WTC11 (cell line): ENCODE results near the gene ADCY1. TPM values are rescaled to one million over a fixed set of nuclear protein-coding genes. Genes with fewer than 3 reads are reported as not detected.

Experiments used
- ATAC-seq: fragments of 200-7000 bp; cut with Tn5 transposase; 2 replicates; pipeline ENCODE4 v1.10.0; 2021; ENCODE audit warnings: mild to moderate bottlenecking, moderate library complexity
- CTCF ChIA-PET: fragments of 300-600 bp; sonication (Branson Sonifier 250); formaldehyde crosslinking; loops from one replicate; lab custom pipeline; 2021; ENCODE audit warnings: antibody characterized with exemption; lab: Charles Lee
- POLR2A ChIA-PET: fragments of 350-600 bp; sonication (Branson Sonifier 250); formaldehyde crosslinking; loops from one replicate; lab custom pipeline; 2021; ENCODE audit warnings: antibody characterized with exemption; lab: Charles Lee
- DNase-seq: peaks from one replicate; pipeline ENCODE4 v3.0.0; 2021; ENCODE audit warnings: low spot score
- H3K27ac Mint-ChIP-seq: 2 replicates; pipeline ENCODE4 v1.8.0; 2021; ENCODE audit warnings: mixed read lengths
- H3K27me3 Mint-ChIP-seq: 2 replicates; pipeline ENCODE4 v1.8.0; 2021; ENCODE audit warnings: low read depth, mild to moderate bottlenecking, moderate library complexity, mixed read lengths
- H3K36me3 Mint-ChIP-seq: 2 replicates; pipeline ENCODE4 v1.8.0; 2021; ENCODE audit warnings: mixed read lengths
- H3K4me1 Mint-ChIP-seq: 2 replicates; pipeline ENCODE4 v1.8.0; 2022; ENCODE audit warnings: mixed read lengths
- H3K4me3 Mint-ChIP-seq: 2 replicates; pipeline ENCODE4 v1.8.0; 2021; ENCODE audit warnings: mild to moderate bottlenecking, moderate library complexity, mixed read lengths
- H3K9me3 Mint-ChIP-seq: 2 replicates; pipeline ENCODE4 v1.8.0; 2021; ENCODE audit warnings: mixed read lengths
- ATF1 ChIP-seq: sonication (generic); formaldehyde crosslinking; IDR thresholded peaks from 2 replicates; pipeline ENCODE4 v1.8.1; 2023; ENCODE audit warnings: mild to moderate bottlenecking, moderate library complexity, missing genetic modification reagents
- CBFB ChIP-seq: sonication (generic); formaldehyde crosslinking; IDR thresholded peaks from 2 replicates; pipeline ENCODE4 v1.8.1; 2022; ENCODE audit warnings: mild to moderate bottlenecking, low read depth, missing genetic modification reagents
- EMX1 ChIP-seq: fragments of 250-450 bp; sonication (Bioruptor Pico); IDR thresholded peaks from 2 replicates; pipeline ENCODE4 v1.8.0; 2021; ENCODE audit warnings: mild to moderate bottlenecking
- ESRRA ChIP-seq: sonication (generic); formaldehyde crosslinking; IDR thresholded peaks from 2 replicates; pipeline ENCODE4 v1.8.1; 2022; ENCODE audit warnings: mild to moderate bottlenecking, missing genetic modification reagents, borderline replicate concordance
- GABPB1 ChIP-seq: sonication (generic); formaldehyde crosslinking; IDR thresholded peaks from 2 replicates; pipeline ENCODE4 v1.8.1; 2023; ENCODE audit warnings: mild to moderate bottlenecking, missing genetic modification reagents
- GTF2I ChIP-seq: fragments of 250-450 bp; sonication (Bioruptor Pico); conservative IDR thresholded peaks from 2 replicates; pipeline ENCODE4 v1.4.0; 2021; ENCODE audit warnings: mild to moderate bottlenecking
- JAZF1 ChIP-seq: fragments of 250-450 bp; sonication (Bioruptor Pico); IDR thresholded peaks from 2 replicates; pipeline ENCODE4 v1.9.0; 2021; ENCODE audit warnings: moderate library complexity, mild to moderate bottlenecking, inconsistent platforms
- KAT7 ChIP-seq: sonication (generic); formaldehyde crosslinking; IDR thresholded peaks from 2 replicates; pipeline ENCODE4 v1.8.1; 2023; ENCODE audit warnings: missing genetic modification reagents, mild to moderate bottlenecking, borderline replicate concordance
- MYBL2 ChIP-seq: sonication (generic); formaldehyde crosslinking; IDR thresholded peaks from 2 replicates; pipeline ENCODE4 v1.8.1; 2023; ENCODE audit warnings: mild to moderate bottlenecking, moderate library complexity, missing genetic modification reagents
- NFE2L1 ChIP-seq: sonication (generic); formaldehyde crosslinking; IDR thresholded peaks from 2 replicates; pipeline ENCODE4 v1.8.1; 2023; ENCODE audit warnings: missing genetic modification reagents
- NR1H2 ChIP-seq: sonication (generic); formaldehyde crosslinking; IDR thresholded peaks from 2 replicates; pipeline ENCODE4 v1.9.0; 2021; ENCODE audit warnings: mild to moderate bottlenecking, moderate library complexity, missing genetic modification reagents
- TCF7 ChIP-seq: sonication (generic); formaldehyde crosslinking; IDR thresholded peaks from 2 replicates; pipeline ENCODE4 v1.8.0; 2022; ENCODE audit warnings: mild to moderate bottlenecking, low read depth, missing genetic modification reagents, moderate library complexity
- TEAD1 ChIP-seq: sonication (generic); formaldehyde crosslinking; IDR thresholded peaks from 2 replicates; pipeline ENCODE4 v1.8.0; 2022; ENCODE audit warnings: mild to moderate bottlenecking, missing genetic modification reagents
- TEAD4 ChIP-seq: sonication (generic); formaldehyde crosslinking; IDR thresholded peaks from 2 replicates; pipeline ENCODE4 v1.8.0; 2022; ENCODE audit warnings: mild to moderate bottlenecking, missing genetic modification reagents
- ZBTB21 ChIP-seq: sonication (generic); formaldehyde crosslinking; IDR thresholded peaks from 2 replicates; pipeline ENCODE4 v1.8.1; 2023; ENCODE audit warnings: mild to moderate bottlenecking, missing genetic modification reagents, borderline replicate concordance
- ZNF396 ChIP-seq: fragments of 250-450 bp; sonication (Bioruptor Pico); IDR thresholded peaks from 2 replicates; pipeline ENCODE4 v1.8.0; 2021; ENCODE audit warnings: mild to moderate bottlenecking, moderate library complexity, borderline replicate concordance
- ZNF416 ChIP-seq: fragments of 250-450 bp; sonication (Bioruptor Pico); IDR thresholded peaks from 2 replicates; pipeline ENCODE4 v1.9.0; 2021; ENCODE audit warnings: mild to moderate bottlenecking, inconsistent platforms
- total RNA-seq: library from RNA; stranded (reverse); gene quantifications from 3 replicates; pipeline ENCODE4 v1.2.3, GENCODE V29; 2021
- TF ChIP-seq, protein P1 (sequence below): sonication (generic); formaldehyde crosslinking; IDR thresholded peaks from 2 replicates; pipeline ENCODE4 v1.8.1; 2023; ENCODE audit warnings: mild to moderate bottlenecking, missing genetic modification reagents, moderate library complexity
- TF ChIP-seq, protein P2 (sequence below): sonication (generic); formaldehyde crosslinking; IDR thresholded peaks from 2 replicates; pipeline ENCODE4 v1.8.0; 2022; ENCODE audit warnings: missing genetic modification reagents
- TF ChIP-seq, protein P3 (sequence below): sonication (generic); formaldehyde crosslinking; IDR thresholded peaks from 2 replicates; pipeline ENCODE4 v1.8.1; 2022; ENCODE audit warnings: missing genetic modification reagents, borderline replicate concordance
- TF ChIP-seq, protein P4 (sequence below): fragments of 200-600 bp; IDR thresholded peaks from 2 replicates; pipeline ENCODE4 v1.8.0; 2022; ENCODE audit warnings: antibody characterized with exemption

The ADCY1 gene
- total RNA-seq, 1 experiment from 2014 or later, result 29.0 TPM

DNA sequence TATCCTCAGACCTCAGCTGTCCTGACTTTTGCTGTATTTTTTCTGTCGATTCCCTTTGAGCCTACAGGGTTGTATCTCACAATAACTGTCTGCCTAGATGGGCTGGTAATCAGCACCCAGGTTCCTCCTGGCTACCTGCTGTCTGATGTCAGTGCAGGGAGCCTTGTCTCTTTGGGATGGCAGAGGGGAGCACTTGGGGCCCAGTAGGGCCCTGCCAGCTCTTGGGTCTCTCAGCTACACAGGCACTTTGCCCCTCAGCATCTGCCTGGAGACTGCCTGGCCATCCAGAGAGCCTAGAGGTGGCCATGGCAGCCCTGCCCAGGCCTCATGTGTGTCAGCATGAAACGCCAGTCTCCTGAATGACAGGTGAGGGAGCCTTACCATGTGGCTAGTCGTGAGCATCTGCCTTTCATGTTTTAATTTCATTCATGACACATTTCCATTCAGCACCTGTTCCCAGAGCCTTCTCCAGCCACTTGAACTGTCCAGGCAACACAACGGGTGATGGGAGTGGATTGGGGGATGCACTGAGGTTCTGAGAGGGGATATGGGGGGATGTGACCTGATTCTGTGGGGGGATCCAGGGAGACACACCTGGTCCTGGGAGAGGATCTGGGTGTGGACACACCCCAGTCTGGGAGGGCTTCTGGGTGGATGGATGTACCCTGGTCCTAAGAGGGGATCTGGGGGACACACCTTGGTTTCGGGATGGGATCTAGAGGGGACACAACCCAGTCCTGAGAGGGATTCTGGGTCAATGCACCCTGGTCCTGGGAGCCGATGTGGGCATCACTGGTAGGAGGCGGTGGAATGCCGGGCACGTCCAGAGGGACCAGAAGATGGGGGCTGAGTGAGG lies 21.9 kb downstream of the ADCY1 start:
- H3K27ac Mint-ChIP-seq, result no peak overlapping the region
- DNase-seq, result no peak

DNA sequence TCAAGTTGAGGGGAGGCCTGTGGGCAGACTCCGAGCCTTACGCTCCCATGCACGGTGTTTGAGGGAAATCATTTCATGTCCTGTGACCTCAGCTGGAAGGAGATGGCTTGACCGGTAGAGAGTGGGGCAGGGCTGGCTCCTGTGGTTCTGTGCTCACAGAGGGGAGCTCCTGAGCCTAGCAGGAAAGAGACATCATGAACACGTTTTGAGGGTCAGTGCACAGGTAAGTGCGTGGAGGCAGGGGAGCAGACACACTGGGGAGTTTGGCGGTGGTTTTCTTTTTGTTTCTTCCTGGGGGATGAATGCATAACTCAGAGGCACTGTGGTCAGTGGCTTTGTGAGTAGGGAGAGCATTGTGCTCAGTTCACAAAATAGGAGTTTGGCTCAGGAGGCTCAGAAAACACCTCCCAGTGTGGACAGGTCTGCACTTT lies 22.5 kb downstream of the ADCY1 start:
- TF ChIP-seq JAZF1 (CRISPR knock-in tag), result no peak
- TF ChIP-seq ZBTB21 (CRISPR knock-in tag), result no peak
- no peak for TF ChIP-seq ESRRA
- TF ChIP-seq ZNF396 (CRISPR knock-in tag), result no peak
- TF ChIP-seq, protein P1, sequence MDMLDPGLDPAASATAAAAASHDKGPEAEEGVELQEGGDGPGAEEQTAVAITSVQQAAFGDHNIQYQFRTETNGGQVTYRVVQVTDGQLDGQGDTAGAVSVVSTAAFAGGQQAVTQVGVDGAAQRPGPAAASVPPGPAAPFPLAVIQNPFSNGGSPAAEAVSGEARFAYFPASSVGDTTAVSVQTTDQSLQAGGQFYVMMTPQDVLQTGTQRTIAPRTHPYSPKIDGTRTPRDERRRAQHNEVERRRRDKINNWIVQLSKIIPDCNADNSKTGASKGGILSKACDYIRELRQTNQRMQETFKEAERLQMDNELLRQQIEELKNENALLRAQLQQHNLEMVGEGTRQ (CRISPR knock-in tag), result no peak
- TF ChIP-seq TEAD1, result no peak
- TF ChIP-seq MYBL2 (CRISPR knock-in tag), result no peak
- TF ChIP-seq TEAD4 (CRISPR knock-in tag), result no peak
- no peak for TF ChIP-seq NR1H2
- TF ChIP-seq, protein P2, sequence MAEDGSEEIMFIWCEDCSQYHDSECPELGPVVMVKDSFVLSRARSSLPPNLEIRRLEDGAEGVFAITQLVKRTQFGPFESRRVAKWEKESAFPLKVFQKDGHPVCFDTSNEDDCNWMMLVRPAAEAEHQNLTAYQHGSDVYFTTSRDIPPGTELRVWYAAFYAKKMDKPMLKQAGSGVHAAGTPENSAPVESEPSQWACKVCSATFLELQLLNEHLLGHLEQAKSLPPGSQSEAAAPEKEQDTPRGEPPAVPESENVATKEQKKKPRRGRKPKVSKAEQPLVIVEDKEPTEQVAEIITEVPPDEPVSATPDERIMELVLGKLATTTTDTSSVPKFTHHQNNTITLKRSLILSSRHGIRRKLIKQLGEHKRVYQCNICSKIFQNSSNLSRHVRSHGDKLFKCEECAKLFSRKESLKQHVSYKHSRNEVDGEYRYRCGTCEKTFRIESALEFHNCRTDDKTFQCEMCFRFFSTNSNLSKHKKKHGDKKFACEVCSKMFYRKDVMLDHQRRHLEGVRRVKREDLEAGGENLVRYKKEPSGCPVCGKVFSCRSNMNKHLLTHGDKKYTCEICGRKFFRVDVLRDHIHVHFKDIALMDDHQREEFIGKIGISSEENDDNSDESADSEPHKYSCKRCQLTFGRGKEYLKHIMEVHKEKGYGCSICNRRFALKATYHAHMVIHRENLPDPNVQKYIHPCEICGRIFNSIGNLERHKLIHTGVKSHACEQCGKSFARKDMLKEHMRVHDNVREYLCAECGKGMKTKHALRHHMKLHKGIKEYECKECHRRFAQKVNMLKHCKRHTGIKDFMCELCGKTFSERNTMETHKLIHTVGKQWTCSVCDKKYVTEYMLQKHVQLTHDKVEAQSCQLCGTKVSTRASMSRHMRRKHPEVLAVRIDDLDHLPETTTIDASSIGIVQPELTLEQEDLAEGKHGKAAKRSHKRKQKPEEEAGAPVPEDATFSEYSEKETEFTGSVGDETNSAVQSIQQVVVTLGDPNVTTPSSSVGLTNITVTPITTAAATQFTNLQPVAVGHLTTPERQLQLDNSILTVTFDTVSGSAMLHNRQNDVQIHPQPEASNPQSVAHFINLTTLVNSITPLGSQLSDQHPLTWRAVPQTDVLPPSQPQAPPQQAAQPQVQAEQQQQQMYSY (CRISPR knock-in tag), result no peak
- TF ChIP-seq KAT7 (CRISPR knock-in tag), result no peak
- TF ChIP-seq ZNF416, result no peak
- no peak for TF ChIP-seq EMX1 (CRISPR knock-in tag)
- no peak for TF ChIP-seq TCF7
- no peak for TF ChIP-seq ATF1
- no peak for TF ChIP-seq GTF2I (CRISPR knock-in tag)
- H3K4me3 Mint-ChIP-seq, result no peak overlapping the region
- no peak overlapping the region for H3K27ac Mint-ChIP-seq
- no peak for DNase-seq
- ChIA-PET POLR2A (no interaction called here), CTCF (interaction anchor here (0.8 to 2.2 kb wide), 2 partner anchors 14 to 67 kb away, joined by 5 read pairs; no protein-coding TSS in a partner anchor)
- H3K9me3 Mint-ChIP-seq, result no peaks in the 10 kb centered on the region
- H3K27me3 Mint-ChIP-seq, result no peaks in the 10 kb centered on the region
- H3K4me1 Mint-ChIP-seq, result peaks cover 31% of the 10 kb centered on the region
- no peak for ATAC-seq
- peaks cover 3% of the 10 kb centered on the region; the same call in 1 of the 2 replicates for H3K36me3 Mint-ChIP-seq

More for the DNA sequence above, 21.9 kb downstream of the ADCY1 start:
- Mint-ChIP-seq H3K27me3 (no peaks in the 10 kb centered on the region), H3K4me1 (peaks cover 31% of the 10 kb centered on the region), H3K36me3 (peaks cover 3% of the 10 kb centered on the region; the same call in 1 of the 2 replicates), H3K9me3 (no peaks in the 10 kb centered on the region), H3K4me3 (no peak overlapping the region)
- TF ChIP-seq EMX1 (CRISPR knock-in tag), result no peak
- TF ChIP-seq NFE2L1 (CRISPR knock-in tag), result no peak
- ChIA-PET POLR2A (no interaction called here), CTCF (interaction anchor here (0.8 kb wide), 1 partner anchor 13 kb away, joined by 5 read pairs; no protein-coding TSS in a partner anchor)
- no peak for ATAC-seq

DNA sequence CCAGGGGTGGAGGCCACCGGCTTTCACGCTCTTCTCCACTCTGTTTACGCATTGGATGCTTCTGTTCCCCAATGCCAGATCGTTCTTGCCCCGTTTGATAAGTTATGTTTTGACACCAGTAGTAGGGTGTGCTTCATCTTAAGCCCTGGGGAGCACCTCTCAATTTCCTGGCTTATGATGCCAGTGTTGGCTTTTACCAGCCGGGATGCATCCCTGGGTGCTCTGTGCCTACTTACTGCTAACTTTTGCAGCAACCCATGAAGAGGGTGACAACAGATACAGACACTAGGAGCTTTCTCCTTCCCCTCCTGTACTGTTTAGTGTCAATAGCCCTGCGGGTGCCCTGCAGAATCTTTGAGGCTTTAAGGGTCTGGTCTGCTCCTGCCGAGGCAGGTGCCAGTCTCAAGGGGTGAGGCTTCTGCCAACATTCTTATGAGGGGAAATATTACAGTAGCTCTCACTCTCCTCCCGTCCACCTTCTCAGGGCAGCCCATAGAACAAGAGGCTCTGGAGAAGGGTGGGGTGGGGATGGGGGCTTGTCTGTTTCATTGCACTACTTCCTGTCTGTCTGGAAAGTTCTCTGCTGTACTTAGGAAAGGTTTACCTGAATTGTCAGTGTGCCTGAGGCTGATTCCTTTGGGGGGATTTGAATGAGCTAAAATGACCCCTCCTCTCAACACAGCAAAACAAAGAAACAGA lies 23.3 kb downstream of the ADCY1 start:
- Mint-ChIP-seq H3K36me3 (peaks cover 3% of the 10 kb centered on the region; the same call in 1 of the 2 replicates), H3K27me3 (no peaks in the 10 kb centered on the region), H3K4me3 (no peak overlapping the region), H3K4me1 (peaks cover 31% of the 10 kb centered on the region), H3K9me3 (no peaks in the 10 kb centered on the region), H3K27ac (0 out of 2 replicates have a peak overlapping the region, but pooled peaks have one; percentile 9)
- CTCF ChIA-PET, result interaction anchor here (2.2 kb wide), 1 partner anchor 66 kb away, joined by 5 read pairs; no protein-coding TSS in a partner anchor
- DNase-seq, result no peak
- POLR2A ChIA-PET, result no interaction called here
- ATAC-seq, result no peak; the same call in 1 of the 2 replicates
- TF ChIP-seq GABPB1 (CRISPR knock-in tag) (no peak), CBFB (no peak)
- TF ChIP-seq, protein P3, sequence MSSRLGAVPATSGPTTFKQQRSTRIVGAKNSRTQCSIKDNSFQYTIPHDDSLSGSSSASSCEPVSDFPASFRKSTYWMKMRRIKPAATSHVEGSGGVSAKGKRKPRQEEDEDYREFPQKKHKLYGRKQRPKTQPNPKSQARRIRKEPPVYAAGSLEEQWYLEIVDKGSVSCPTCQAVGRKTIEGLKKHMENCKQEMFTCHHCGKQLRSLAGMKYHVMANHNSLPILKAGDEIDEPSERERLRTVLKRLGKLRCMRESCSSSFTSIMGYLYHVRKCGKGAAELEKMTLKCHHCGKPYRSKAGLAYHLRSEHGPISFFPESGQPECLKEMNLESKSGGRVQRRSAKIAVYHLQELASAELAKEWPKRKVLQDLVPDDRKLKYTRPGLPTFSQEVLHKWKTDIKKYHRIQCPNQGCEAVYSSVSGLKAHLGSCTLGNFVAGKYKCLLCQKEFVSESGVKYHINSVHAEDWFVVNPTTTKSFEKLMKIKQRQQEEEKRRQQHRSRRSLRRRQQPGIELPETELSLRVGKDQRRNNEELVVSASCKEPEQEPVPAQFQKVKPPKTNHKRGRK, result no peak
- TF ChIP-seq, protein P4, sequence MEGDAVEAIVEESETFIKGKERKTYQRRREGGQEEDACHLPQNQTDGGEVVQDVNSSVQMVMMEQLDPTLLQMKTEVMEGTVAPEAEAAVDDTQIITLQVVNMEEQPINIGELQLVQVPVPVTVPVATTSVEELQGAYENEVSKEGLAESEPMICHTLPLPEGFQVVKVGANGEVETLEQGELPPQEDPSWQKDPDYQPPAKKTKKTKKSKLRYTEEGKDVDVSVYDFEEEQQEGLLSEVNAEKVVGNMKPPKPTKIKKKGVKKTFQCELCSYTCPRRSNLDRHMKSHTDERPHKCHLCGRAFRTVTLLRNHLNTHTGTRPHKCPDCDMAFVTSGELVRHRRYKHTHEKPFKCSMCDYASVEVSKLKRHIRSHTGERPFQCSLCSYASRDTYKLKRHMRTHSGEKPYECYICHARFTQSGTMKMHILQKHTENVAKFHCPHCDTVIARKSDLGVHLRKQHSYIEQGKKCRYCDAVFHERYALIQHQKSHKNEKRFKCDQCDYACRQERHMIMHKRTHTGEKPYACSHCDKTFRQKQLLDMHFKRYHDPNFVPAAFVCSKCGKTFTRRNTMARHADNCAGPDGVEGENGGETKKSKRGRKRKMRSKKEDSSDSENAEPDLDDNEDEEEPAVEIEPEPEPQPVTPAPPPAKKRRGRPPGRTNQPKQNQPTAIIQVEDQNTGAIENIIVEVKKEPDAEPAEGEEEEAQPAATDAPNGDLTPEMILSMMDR, result no peak
